Left lung (tissue), 14 donors: Measurements from ENCODE around the gene DNAJB7. TPM values are rescaled to one million over a fixed set of nuclear protein-coding genes. Genes with fewer than 3 reads are reported as not detected.

Experiments used
- ATAC-seq: fragments of 200-7000 bp; cut with Tn5 transposase; one replicate; pipeline ENCODE4 v1.9.1; 2020; ENCODE audit warnings: moderate library complexity
- DNase-seq, 4 donors: peaks; one replicate each; pipeline ENCODE4 v3.0.0-alpha.2; 2013 to 2020
- H3K27ac ChIP-seq, 2 donors: fragments of 200-600 bp; sonication (generic) in 1 of 2; one replicate each; pipeline versions ENCODE4 v1.5.0 to v1.8.0; 2020 to 2021
- H3K27me3 ChIP-seq, 2 donors: fragments of 200-600 bp; sonication (generic) in 1 of 2; one replicate each; pipeline versions ENCODE4 v1.5.0 to v1.8.0; 2020 to 2021
- H3K36me3 ChIP-seq, 2 donors: fragments of 200-600 bp; sonication (generic) in 1 of 2; one replicate each; pipeline versions ENCODE4 v1.5.0 to v1.8.0; 2020 to 2021
- H3K4me1 ChIP-seq, 2 donors: fragments of 200-600 bp; one replicate each; pipeline ENCODE4 v1.8.0; 2021
- H3K4me3 ChIP-seq, 2 donors: fragments of 200-600 bp; sonication (generic) in 1 of 2; one replicate each; pipeline versions ENCODE4 v1.5.0 to v1.8.0; 2020 to 2021; ENCODE audit warnings: mild to moderate bottlenecking in 1 of 2
- H3K9me3 ChIP-seq, 2 donors: fragments of 200-600 bp; sonication (generic) in 1 of 2; one replicate each; pipeline versions ENCODE4 v1.5.0 to v1.8.0; 2020 to 2021
- CTCF ChIP-seq, 2 donors: fragments of 200-600 bp; sonication (generic) in 1 of 2; IDR thresholded peaks; one replicate each; pipeline versions ENCODE4 v1.5.0 to v1.8.0; 2021; ENCODE audit warnings: antibody characterized with exemption in 2 of 2
- intact Hi-C, 2 donors: fragments of 100-400 bp; cut with DNase I; formaldehyde crosslinking; loops; one replicate each; pipeline versions ENCODE4 v1.11.2 to v1.14.2; 2022
- long read RNA-seq, 12 donors: library from polyadenylated mRNA in 2 of 12; unstranded in 2 of 12; transcript quantifications; one replicate each; pipeline ENCODE4 v2.0.0 and lab custom pipeline, GENCODE V29; 2019 to 2026
- polyA plus RNA-seq, 6 donors: library from polyadenylated mRNA; unstranded; fragments of 120-200 nt; gene quantifications; one replicate each; pipeline ENCODE4 v1.2.1, GENCODE V29; 2013; ENCODE audit not compliant: insufficient read length in 6 of 6
- total RNA-seq, 2 donors: library from RNA; stranded (reverse); fragmentation: NEBNext Ultra II Directional; extraction: Animal tissue kit (Norgen Biotek cat#: 25700); gene quantifications; one replicate each; pipeline ENCODE4 v1.2.1, GENCODE V29; 2021
- donor health status: DM: no; HTN: yes; CAD: no.
- donor health status: DM: no; HTN: no; CAD: no.

DNAJB7 gene
- total RNA-seq, result not detected
- 1 to 10 TPM in 4 of 6 donors, under 1 TPM in 2; 0.89 to 1.3 (median 1.1) TPM for polyA plus RNA-seq
- long read RNA-seq, donor 1, transcript DNAJB7-201 (1 exons, 2,578 nt), result major isoform, 11 of 11 reads
- long read RNA-seq, donor 1, partial matches to known transcripts, result 0 of 11 reads
- long read RNA-seq, donor 1, other reads (novel, unspliced or antisense), result 0 of 11 reads
- long read RNA-seq, donor 2, transcript DNAJB7-201 (1 exons, 2,578 nt), result major isoform, 8 of 8 reads
- long read RNA-seq, donor 2, partial matches to known transcripts, result 0 of 8 reads
- long read RNA-seq, donor 2, other reads (novel, unspliced or antisense), result 0 of 8 reads
- long read RNA-seq, donor 3, transcript DNAJB7-201 (1 exons, 2,578 nt), result major isoform, 10 of 10 reads
- long read RNA-seq, donor 3, partial matches to known transcripts, result 0 of 10 reads
- long read RNA-seq, donor 3, other reads (novel, unspliced or antisense), result 0 of 10 reads
- long read RNA-seq, donor 4, result 0 reads
- long read RNA-seq, donor 5, transcript DNAJB7-201 (1 exons, 2,578 nt), result major isoform, 13 of 399 reads
- long read RNA-seq, donor 5, partial matches to known transcripts, result 138 of 399 reads
- long read RNA-seq, donor 5, other reads (novel, unspliced or antisense), result 248 of 399 reads
- long read RNA-seq, donor 6, partial matches to known transcripts, result 0 of 4 reads
- long read RNA-seq, donor 6, other reads (novel, unspliced or antisense), result 0 of 4 reads
- long read RNA-seq, donor 7, partial matches to known transcripts, result 0 of 2 reads
- long read RNA-seq, donor 7, other reads (novel, unspliced or antisense), result 0 of 2 reads
- long read RNA-seq, donor 8, transcript DNAJB7-201 (1 exons, 2,578 nt), result major isoform, 7 of 7 reads
- long read RNA-seq, donor 8, partial matches to known transcripts, result 0 of 7 reads
- long read RNA-seq, donor 8, other reads (novel, unspliced or antisense), result 0 of 7 reads
- long read RNA-seq, donor 9, result 0 reads
- long read RNA-seq, donor 10, result 0 reads
- long read RNA-seq, donor 11, transcript DNAJB7-201 (1 exons, 2,578 nt), result major isoform, 11 of 11 reads
- long read RNA-seq, donor 11, partial matches to known transcripts, result 0 of 11 reads
- long read RNA-seq, donor 11, other reads (novel, unspliced or antisense), result 0 of 11 reads
- long read RNA-seq, donor 12, transcript DNAJB7-201 (1 exons, 2,578 nt), result major isoform, 9 of 9 reads
- long read RNA-seq, donor 12, partial matches to known transcripts, result 0 of 9 reads
- long read RNA-seq, donor 12, other reads (novel, unspliced or antisense), result 0 of 9 reads

- Histone ChIP-seq H3K36me3 (peaks cover 0 to 4% of the 10 kb centered on the region in 2 donors), H3K27ac (no peak within 1 kb of the TSS), H3K9me3 (no peaks in the 10 kb centered on the region), H3K4me3 (no peak within 1 kb of the TSS), H3K27me3 (no peaks in the 10 kb centered on the region), H3K4me1 (peaks cover 12 to 18% of the 10 kb centered on the region in 2 donors)
- no peak for ATAC-seq
- intact Hi-C loops, result no loop called here
- no peak for DNase-seq
- no peak for TF ChIP-seq CTCF (IDR thresholded peaks at IDR 0.05)
Measured at GRCh38 chr22:40862013-40862412, at the start of gene DNAJB7. Gene DNAJB7 (minus strand): TSS chr22:40862113. CDS start chr22:40861994, 119 bp downstream.

- Histone ChIP-seq H3K9me3 (no peaks in the 10 kb centered on the region), H3K4me1 (no peaks in the 10 kb centered on the region), H3K27me3 (no peaks in the 10 kb centered on the region), H3K4me3 (no peak overlapping the region), H3K36me3 (peaks cover 4 to 41% of the 10 kb centered on the region in 2 donors), H3K27ac (no peak overlapping the region)
- intact Hi-C loops, result no loop called here
- no peak for ATAC-seq
- TF ChIP-seq CTCF (IDR thresholded peaks at IDR 0.05), result no peak
- no peak for DNase-seq
Measured at GRCh38 chr22:40908895-40909294, 47.0 kb upstream of the DNAJB7 start.

GRCh38 chr22:40904101-40904500 lies 42.2 kb upstream of the DNAJB7 start:
- ATAC-seq (no peak), DNase-seq (no peak)
- no peaks in the 10 kb centered on the region for H3K4me1 ChIP-seq
- H3K9me3 ChIP-seq, result no peaks in the 10 kb centered on the region
- H3K27ac ChIP-seq, result no peak overlapping the region
- H3K36me3 ChIP-seq, result peaks cover 0 to 23% of the 10 kb centered on the region in 2 donors
- no peak overlapping the region for H3K4me3 ChIP-seq
- intact Hi-C loops, result no loop called here
- H3K27me3 ChIP-seq, result no peaks in the 10 kb centered on the region
- TF ChIP-seq CTCF (IDR thresholded peaks at IDR 0.05), result no peak

- DNase-seq (peak in 2 of 4 donors; percentile 42 to 63), ATAC-seq (peak; percentile 71)
- Histone ChIP-seq H3K27ac (no peak overlapping the region), H3K27me3 (no peaks in the 10 kb centered on the region), H3K4me3 (no peak overlapping the region), H3K4me1 (peaks cover 0 to 3% of the 10 kb centered on the region in 2 donors), H3K36me3 (no peaks in the 10 kb centered on the region), H3K9me3 (no peaks in the 10 kb centered on the region)
- peak in 1 of 2 donors; percentile 33 for TF ChIP-seq CTCF (IDR thresholded peaks at IDR 0.05)
- intact Hi-C loops, result no loop called here
Measured at GRCh38 chr22:40898850-40899357, 37.0 kb upstream of the DNAJB7 start.
